ENCODE results near the gene MINDY4. TPM values are rescaled to one million over a fixed set of nuclear protein-coding genes. Genes with fewer than 3 reads are reported as not detected.
"Not testable (repeated sequence)": the region's sequence is repeated elsewhere in the genome, so short reads cannot be mapped to it uniquely, and the experiment has no call there.

Gene MINDY4
- total RNA-seq, 2 experiments from 2014 or later = 1.3 to 1.7 TPM

DNA sequence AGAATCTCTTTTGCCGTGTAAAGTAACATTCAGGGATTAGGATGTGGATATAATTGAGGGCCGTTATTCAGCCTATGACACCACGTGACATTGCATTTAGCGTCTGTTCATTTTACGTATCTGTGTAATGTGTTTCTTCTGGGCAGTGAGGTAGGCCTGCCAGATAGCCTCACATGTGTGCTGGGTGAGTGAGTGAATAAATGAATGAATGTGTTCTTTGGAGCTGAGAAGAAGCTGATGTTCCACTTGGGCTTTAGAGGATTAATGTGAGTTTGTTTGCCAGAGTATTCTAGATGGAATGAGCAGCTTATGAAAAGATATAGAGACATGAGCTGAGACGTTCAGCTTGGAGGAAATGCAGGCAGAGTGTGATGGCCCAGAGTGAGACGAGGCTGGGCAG, 55.0 kb downstream of the MINDY4 start:
- Mint-ChIP-seq H3K4me3 (no peak overlapping the region), H3K27me3 (no peaks in the 10 kb centered on the region), H3K4me1 (ENCODE audit: low read depth) (peaks cover 10% of the 10 kb centered on the region), H3K27ac (no peak overlapping the region), H3K9me3 (peaks cover 9% of the 10 kb centered on the region), H3K36me3 (ENCODE audit: low read depth) (peaks cover 11% of the 10 kb centered on the region)
- ChIA-PET CTCF (no interaction called here), POLR2A (no interaction called here)
- intact Hi-C loops (cut with micrococcal nuclease) = no loop called here
- DNase-seq = no peak
- no peak for ATAC-seq
- no peak for TF ChIP-seq CTCF (IDR thresholded peaks at IDR 0.05)

DNA sequence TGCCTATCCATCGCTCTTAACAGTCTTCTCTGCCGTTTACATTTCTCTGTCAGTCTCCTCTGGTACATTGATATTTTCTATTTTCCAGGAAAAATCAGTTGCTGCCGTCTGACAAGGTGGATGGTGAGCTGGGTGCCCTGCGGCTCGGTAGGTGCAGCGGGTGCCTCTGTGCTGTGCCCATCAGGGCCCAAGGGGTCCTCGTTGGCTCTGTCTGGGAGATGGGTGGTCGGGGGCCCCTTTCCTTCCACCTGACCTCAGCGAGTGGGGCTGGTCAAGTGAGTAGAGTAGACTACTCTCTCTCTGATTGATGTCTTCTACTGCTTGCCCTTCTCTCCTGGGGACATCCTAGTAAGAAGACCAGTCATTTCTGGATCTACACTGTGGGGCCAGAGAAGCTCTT, 57.4 kb downstream of the MINDY4 start:
- intact Hi-C loops (cut with micrococcal nuclease) = no loop called here
- DNase-seq = no peak
- H3K27me3 Mint-ChIP-seq = no peaks in the 10 kb centered on the region
- H3K4me1 Mint-ChIP-seq (ENCODE audit: low read depth) = peaks cover 10% of the 10 kb centered on the region
- peaks cover 19% of the 10 kb centered on the region for H3K9me3 Mint-ChIP-seq
- POLR2A ChIA-PET = no interaction called here
- CTCF ChIA-PET = interaction anchor here (1.3 kb wide), 1 partner anchor 9 kb away, joined by 3 read pairs; no protein-coding TSS in a partner anchor
- H3K36me3 Mint-ChIP-seq (ENCODE audit: low read depth) = peaks cover 18% of the 10 kb centered on the region
- no peak for ATAC-seq
- H3K27ac Mint-ChIP-seq = no peak overlapping the region
- TF ChIP-seq CTCF (IDR thresholded peaks at IDR 0.05) = no peak
- no peak overlapping the region for H3K4me3 Mint-ChIP-seq

DNA sequence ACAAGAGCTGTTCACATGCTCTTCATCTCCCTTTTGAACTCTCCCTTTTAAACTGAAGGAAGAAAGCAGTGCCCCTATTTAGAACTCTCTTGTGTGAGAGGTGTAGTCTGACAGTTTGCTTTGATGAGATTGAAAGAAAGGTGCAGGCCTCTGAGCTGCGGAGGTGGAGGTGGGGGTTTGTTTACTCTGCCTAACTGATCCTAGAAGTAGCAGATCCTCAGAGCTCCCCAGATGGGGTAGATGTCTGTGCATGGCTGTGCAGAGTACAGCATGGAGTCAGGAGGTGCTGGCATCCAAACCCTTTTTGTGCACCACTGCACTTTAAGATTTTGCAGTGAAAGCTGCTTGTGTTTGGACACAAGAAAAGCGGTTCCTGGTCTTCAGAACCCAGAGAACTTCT, 58.3 kb downstream of the MINDY4 start:
- no peak for TF ChIP-seq CTCF (IDR thresholded peaks at IDR 0.05)
- DNase-seq (no peak), ATAC-seq (no peak)
- H3K36me3 Mint-ChIP-seq (ENCODE audit: low read depth) = peaks cover 22% of the 10 kb centered on the region
- peaks cover 22% of the 10 kb centered on the region for H3K9me3 Mint-ChIP-seq
- CTCF ChIA-PET = interaction anchor here (1.3 kb wide), 1 partner anchor 10 kb away, joined by 3 read pairs; no protein-coding TSS in a partner anchor
- intact Hi-C loops (cut with micrococcal nuclease) = no loop called here
- H3K27me3 Mint-ChIP-seq = no peaks in the 10 kb centered on the region
- no peak overlapping the region for H3K4me3 Mint-ChIP-seq
- peaks cover 10% of the 10 kb centered on the region for H3K4me1 Mint-ChIP-seq (ENCODE audit: low read depth)
- POLR2A ChIA-PET = no interaction called here
- no peak overlapping the region for H3K27ac Mint-ChIP-seq

DNA sequence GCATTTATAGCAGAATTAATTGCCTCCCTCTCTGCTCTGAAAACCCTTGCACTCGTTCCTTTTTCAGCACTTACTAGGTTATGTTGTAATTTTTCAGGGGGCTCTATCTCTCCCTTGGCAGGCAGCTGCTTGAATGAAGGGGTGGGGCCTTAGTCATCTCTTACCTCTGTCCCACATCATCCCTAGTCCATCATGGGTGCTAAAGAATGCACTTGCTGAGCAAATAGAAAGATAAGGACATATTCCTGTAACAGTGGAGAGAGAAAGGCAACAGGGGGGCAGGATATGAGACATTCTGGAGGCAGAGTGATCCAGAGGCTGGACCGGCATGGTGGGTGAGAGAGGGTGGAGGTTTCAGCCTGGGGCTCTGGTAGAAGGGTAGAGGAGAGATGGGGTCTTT, 60.0 kb downstream of the MINDY4 start:
- no peak for ATAC-seq
- TF ChIP-seq CTCF (IDR thresholded peaks at IDR 0.05) = no peak
- Mint-ChIP-seq H3K27me3 (no peaks in the 10 kb centered on the region), H3K9me3 (peaks cover 28% of the 10 kb centered on the region), H3K36me3 (ENCODE audit: low read depth) (peaks cover 27% of the 10 kb centered on the region), H3K27ac (no peak overlapping the region), H3K4me3 (no peak overlapping the region), H3K4me1 (ENCODE audit: low read depth) (peaks cover 10% of the 10 kb centered on the region)
- DNase-seq = no peak
- POLR2A ChIA-PET = no interaction called here
- intact Hi-C loops (cut with micrococcal nuclease) = no loop called here
- CTCF ChIA-PET = no interaction called here

DNA sequence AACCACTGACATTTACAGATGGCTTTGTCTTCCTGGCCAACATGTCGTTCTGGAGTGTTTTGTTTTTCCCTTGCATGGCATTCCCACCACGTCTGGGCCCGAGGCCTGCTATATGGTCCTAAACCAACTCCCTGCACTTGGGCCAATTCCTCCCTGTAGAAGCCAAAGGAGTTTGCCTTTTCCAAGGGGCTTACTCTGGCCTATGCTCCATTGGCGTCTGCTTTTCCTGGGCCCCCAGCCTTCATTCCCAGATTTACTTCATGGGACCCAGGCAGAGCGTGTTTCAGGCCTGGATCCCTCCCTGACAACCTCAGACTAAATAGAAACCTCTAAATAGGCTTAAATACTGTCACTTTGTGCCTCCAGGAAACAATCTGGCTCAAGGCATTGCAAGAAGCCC, 60.7 kb downstream of the MINDY4 start:
- Mint-ChIP-seq H3K9me3 (peaks cover 28% of the 10 kb centered on the region), H3K4me3 (no peak overlapping the region), H3K4me1 (ENCODE audit: low read depth) (peaks cover 10% of the 10 kb centered on the region), H3K27me3 (no peaks in the 10 kb centered on the region), H3K27ac (no peak overlapping the region), H3K36me3 (ENCODE audit: low read depth) (peaks cover 29% of the 10 kb centered on the region)
- POLR2A ChIA-PET = no interaction called here
- no peak for DNase-seq
- CTCF ChIA-PET = no interaction called here
- no peak for ATAC-seq
- intact Hi-C loops (cut with micrococcal nuclease) = no loop called here
- no peak for TF ChIP-seq CTCF (IDR thresholded peaks at IDR 0.05)

GRCh38 chr7:30834017-30834674, 62.9 kb downstream of the MINDY4 start:
- Mint-ChIP-seq H3K36me3 (ENCODE audit: low read depth) (peaks cover 29% of the 10 kb centered on the region), H3K9me3 (peaks cover 28% of the 10 kb centered on the region)
- H3K4me1 Mint-ChIP-seq (ENCODE audit: low read depth); H3K27ac Mint-ChIP-seq; DNase-seq; H3K27me3 Mint-ChIP-seq; H3K4me3 Mint-ChIP-seq; ATAC-seq; intact Hi-C loops (cut with micrococcal nuclease): not testable (repeated sequence)
- CTCF ChIA-PET = interaction anchor here (1.3 kb wide), 1 partner anchor 93 kb away, joined by 3 read pairs; no protein-coding TSS in a partner anchor
- POLR2A ChIA-PET = interaction anchor here (1.2 kb wide), 1 partner anchor 13 kb away, joined by 3 read pairs; no protein-coding TSS in a partner anchor
